A549 (cell line): ENCODE data around the gene RNH1. TPM values are rescaled to one million over a fixed set of nuclear protein-coding genes. Genes with fewer than 3 reads are reported as not detected.

Source experiments
- ATAC-seq, 2 experiments: fragments of 200-7000 bp in 1 of 2; fragments of >200 bp in 1 of 2; cut with Nextera tagmentation in 1 of 2; cut with Tn5 transposase in 1 of 2; 3 replicates each; pipeline versions ENCODE4 v1.8.0 to v1.9.1; 2018 to 2020; ENCODE audit warnings: mild to moderate bottlenecking in 1 of 2, moderate library complexity in 1 of 2
- CTCF ChIA-PET: fragments of 300-600 bp; sonication (Branson Sonifier 250); formaldehyde crosslinking; extraction: SDS; loops from one replicate; lab custom pipeline; 2021; ENCODE audit warnings: antibody characterized with exemption, inconsistent platforms; lab: Yijun Ruan, JAX
- POLR2A ChIA-PET: fragments of 350-600 bp; formaldehyde crosslinking; extraction: SDS; loops from one replicate; lab custom pipeline; 2021; ENCODE audit warnings: antibody characterized with exemption, inconsistent platforms; lab: Yijun Ruan, JAX
- DNase-seq, 2 experiments: peaks; one replicate each; pipeline versions ENCODE4 v3.0.0 to v3.0.0-alpha.2; 2011 to 2016; ENCODE audit warnings: low read depth in 1 of 2, low spot score in 1 of 2
- FAIRE-seq: peaks from 2 replicates; lab custom pipeline; 2011; peaks lifted over from hg19 to GRCh38; lab: Jason Lieb, UNC
- H3K27ac ChIP-seq, 2 experiments: fragments of >200 bp; sonication (Bioruptor Twin); formaldehyde crosslinking; 3 replicates each; pipeline ENCODE4 v1.5.1; 2016 to 2017
- H3K4me1 ChIP-seq: fragments of >200 bp; sonication (Bioruptor Twin); formaldehyde crosslinking; 3 replicates; pipeline ENCODE4 v1.6.1; 2016
- H3K4me2 ChIP-seq: fragments of >200 bp; sonication (Bioruptor Twin); formaldehyde crosslinking; 3 replicates; pipeline ENCODE4 v1.6.1; 2016
- H3K4me3 ChIP-seq: fragments of >200 bp; sonication (Bioruptor Twin); formaldehyde crosslinking; 3 replicates; pipeline ENCODE4 v1.5.1; 2016
- H3K9me3 ChIP-seq: fragments of >200 bp; sonication (Bioruptor Twin); formaldehyde crosslinking; 3 replicates; pipeline ENCODE4 v1.6.1; 2016
- BCL3 ChIP-seq: fragments of >200 bp; sonication (Bioruptor Twin); formaldehyde crosslinking; IDR thresholded peaks from 3 replicates; pipeline ENCODE4 v1.6.1; 2016
- CEBPB ChIP-seq, 2 experiments: fragments of >200 bp in 1 of 2; sonication (Bioruptor Twin) in 1 of 2; formaldehyde crosslinking in 1 of 2; IDR thresholded peaks; 2 replicates each; pipeline ENCODE4 v1.6.1; 2012 to 2016
- CTCF ChIP-seq: fragments of >200 bp; sonication (Bioruptor Twin); formaldehyde crosslinking; IDR thresholded peaks from 3 replicates; pipeline ENCODE4 v1.5.1; 2016
- ELK1 ChIP-seq: fragments of 150-350 bp; IDR thresholded peaks from 2 replicates; pipeline ENCODE4 v1.6.1; 2014; ENCODE audit warnings: low read depth, mild to moderate bottlenecking, low read length
- FOSL2 ChIP-seq, 2 experiments: fragments of 450-650 bp in 1 of 2; fragments of >200 bp in 1 of 2; sonication (Bioruptor Twin) in 1 of 2; formaldehyde crosslinking; IDR thresholded peaks; 2 replicates each; pipeline versions ENCODE4 v1.5.0 to v1.6.1; 2016 to 2020; ENCODE audit warnings: mild to moderate bottlenecking in 1 of 2, moderate library complexity in 1 of 2
- FOXS1 ChIP-seq: fragments of 250-450 bp; sonication (Bioruptor Pico); IDR thresholded peaks from 2 replicates; pipeline ENCODE4 v1.5.0; 2020; ENCODE audit warnings: mild to moderate bottlenecking, moderate library complexity
- GATA3 ChIP-seq: IDR thresholded peaks from 2 replicates; pipeline ENCODE4 v1.6.1; 2012; ENCODE audit warnings: borderline replicate concordance
- HOXB13 ChIP-seq: fragments of 250-450 bp; sonication (Bioruptor Pico); IDR thresholded peaks from 2 replicates; pipeline ENCODE4 v1.5.0; 2020; ENCODE audit warnings: low read depth, mild to moderate bottlenecking, moderate library complexity
- KDM5A ChIP-seq: fragments of 200-600 bp; sonication (generic); IDR thresholded peaks from 2 replicates; pipeline ENCODE4 v1.6.1; 2016; ENCODE audit warnings: antibody characterized with exemption, mild to moderate bottlenecking
- MAX ChIP-seq: IDR thresholded peaks from 2 replicates; pipeline ENCODE4 v1.6.1; 2012
- PBX3 ChIP-seq: IDR thresholded peaks from 2 replicates; pipeline ENCODE4 v1.6.1; 2012
- PHF8 ChIP-seq: fragments of 200-600 bp; sonication (generic); IDR thresholded peaks from 2 replicates; pipeline ENCODE4 v1.6.1; 2016; ENCODE audit warnings: low read depth, mild to moderate bottlenecking, antibody characterized with exemption, moderate library complexity, borderline replicate concordance
- RNF2 ChIP-seq: fragments of 200-600 bp; sonication (generic); IDR thresholded peaks from 2 replicates; pipeline ENCODE4 v1.6.1; 2016; ENCODE audit warnings: low read depth, mild to moderate bottlenecking, antibody characterized with exemption, moderate library complexity, borderline replicate concordance
- TP53 ChIP-seq: fragments of 250-450 bp; sonication (Bioruptor Pico); IDR thresholded peaks from 2 replicates; pipeline ENCODE4 v1.5.0; 2021; ENCODE audit warnings: mild to moderate bottlenecking, moderate library complexity
- ZFP36 ChIP-seq: fragments of 450-650 bp; IDR thresholded peaks from 2 replicates; pipeline ENCODE4 v1.6.1; 2014; ENCODE audit warnings: borderline replicate concordance; ENCODE audit not compliant: partially characterized antibody
- ZSCAN20 ChIP-seq: fragments of 250-450 bp; sonication (Bioruptor Pico); IDR thresholded peaks from 2 replicates; pipeline ENCODE4 v1.8.0; 2022; ENCODE audit warnings: mild to moderate bottlenecking, moderate library complexity
- WGBS: methylation state at CpG from one replicate; pipeline ENCODE4 v1.1.6; 2017; ENCODE audit errors: missing lambda C conversion rate; 5-methylcytosine and 5-hydroxymethylcytosine counted together
- polyA plus RNA-seq, 4 experiments: library from polyadenylated mRNA; depleted of rRNA in 3 of 4; stranded (reverse); fragments of >200 nt; fragmentation: RNase III in 1 of 4; extraction: RNeasy Plus Mini Kit Qiagen cat#74134 plus additional on column Dnase treatment in 1 of 4; gene quantifications; 2 replicates in 3 of 4; 3 replicates in 1 of 4; pipeline ENCODE4 v1.2.3, GENCODE V29; 2011 to 2017

The RNH1 gene
- polyA plus RNA-seq, 2 of the 4 experiments (the other 2 are of a cell fraction), result 85.8 to 135 TPM

GRCh38 chr11:487571-488021 lies 19.4 kb downstream of the RNH1 start (continued):
- TF ChIP-seq CTCF (no peak), PHF8 (no peak), ZSCAN20 (CRISPR knock-in tag) (no peak), FOSL2 (IDR thresholded peaks at IDR 0.05) (no peak), FOSL2 (CRISPR knock-in tag; IDR thresholded peaks at IDR 0.05) (no peak), FOXS1 (CRISPR knock-in tag) (no peak), RNF2 (no peak)
- TF ChIP-seq, all 56 proteins: peak for 0

GRCh38 chr11:486189-486588 lies 20.9 kb downstream of the RNH1 start:
- Histone ChIP-seq H3K9me3 (no peaks in the 10 kb centered on the region), H3K27ac (no peak overlapping the region), H3K4me3 (no peak overlapping the region), H3K4me1 (no peaks in the 10 kb centered on the region), H3K4me2 (no peak overlapping the region)
- ChIA-PET CTCF (interaction anchor here (0.8 to 1.2 kb wide), 2 partner anchors 33 to 38 kb away, joined by 3 to 5 read pairs; no protein-coding TSS in a partner anchor), POLR2A (no interaction called here)
- DNase-seq, result no peak
- TF ChIP-seq ELK1, result no peak
- no peak for TF ChIP-seq CTCF
- TF ChIP-seq BCL3, result no peak
- TF ChIP-seq FOSL2 (IDR thresholded peaks at IDR 0.05), result no peak
- TF ChIP-seq FOSL2 (CRISPR knock-in tag; IDR thresholded peaks at IDR 0.05), result no peak
- no peak for TF ChIP-seq PBX3
- TF ChIP-seq MAX, result no peak
- no peak for TF ChIP-seq KDM5A
- TF ChIP-seq RNF2, result no peak
- no peak for TF ChIP-seq CEBPB (IDR thresholded peaks at IDR 0.05)
- no peak for TF ChIP-seq FOXS1 (CRISPR knock-in tag)
- no peak for TF ChIP-seq ZFP36
- TF ChIP-seq GATA3, result no peak
- TF ChIP-seq PHF8, result no peak
- TF ChIP-seq TP53 (CRISPR knock-in tag), result no peak
- TF ChIP-seq HOXB13, result no peak
- no peak for ATAC-seq
- 88% methylated on average over 20 of the region's 23 CpGs for WGBS
- FAIRE-seq, result no peak
